NB4 (cell line): ENCODE results near the gene NRBF2.

Experiments
- CTCF ChIP-seq: IDR thresholded peaks from one replicate; pipeline ENCODE4 v1.5.1; 2012; ENCODE audit warnings: low read depth, low read length
- MAX ChIP-seq: IDR thresholded peaks from 2 replicates; pipeline ENCODE4 v1.6.1; 2011; ENCODE audit warnings: low read depth, low read length
- MYC ChIP-seq: IDR thresholded peaks from 2 replicates; pipeline ENCODE4 v1.6.1; 2011; ENCODE audit warnings: low read depth, low read length
- POLR2A ChIP-seq: IDR thresholded peaks from 2 replicates; pipeline ENCODE4 v1.6.1; 2011; ENCODE audit warnings: mild to moderate bottlenecking; ENCODE audit not compliant: insufficient read length; ENCODE audit errors: extremely low read depth

- TF ChIP-seq CTCF (no peak), POLR2A (no peak), MAX (no peak), MYC (no peak)
These were observed 17.3 kb upstream of the NRBF2 start for GRCh38 chr10:63115732-63116383.
